Neural cell (in vitro differentiated cells): ENCODE measurements around the gene COX14.

ENCODE experiments used
- EZH2 ChIP-seq: fragments of 200-600, 300-800 bp; shearing (Covaris generic), sonication (generic); IDR thresholded peaks from 2 replicates; pipeline ENCODE4 v1.6.1; 2014; ENCODE audit warnings: antibody characterized with exemption, low read length, borderline replicate concordance, mild to moderate bottlenecking; ENCODE audit not compliant: insufficient read depth, poor library complexity, severe bottlenecking
- MXI1 ChIP-seq: fragments of 450-650 bp; conservative IDR thresholded peaks from 2 replicates; pipeline ENCODE4 v1.6.1; 2014; ENCODE audit warnings: antibody characterized with exemption, mild to moderate bottlenecking; ENCODE audit not compliant: poor library complexity, severe bottlenecking
- POLR2AphosphoS5 ChIP-seq: IDR thresholded peaks from 2 replicates; pipeline ENCODE4 v1.6.1; 2012
- TF ChIP-seq, protein P1 (sequence below): fragments of 450-650 bp; IDR thresholded peaks from 2 replicates; pipeline ENCODE4 v1.5.1; 2014; ENCODE audit warnings: antibody characterized with exemption, mild to moderate bottlenecking, moderate library complexity; ENCODE audit not compliant: poor library complexity, severe bottlenecking
- TF ChIP-seq, protein P2 (sequence below): IDR thresholded peaks from 2 replicates; pipeline ENCODE4 v1.6.1; 2012; ENCODE audit warnings: borderline replicate concordance

DNA sequence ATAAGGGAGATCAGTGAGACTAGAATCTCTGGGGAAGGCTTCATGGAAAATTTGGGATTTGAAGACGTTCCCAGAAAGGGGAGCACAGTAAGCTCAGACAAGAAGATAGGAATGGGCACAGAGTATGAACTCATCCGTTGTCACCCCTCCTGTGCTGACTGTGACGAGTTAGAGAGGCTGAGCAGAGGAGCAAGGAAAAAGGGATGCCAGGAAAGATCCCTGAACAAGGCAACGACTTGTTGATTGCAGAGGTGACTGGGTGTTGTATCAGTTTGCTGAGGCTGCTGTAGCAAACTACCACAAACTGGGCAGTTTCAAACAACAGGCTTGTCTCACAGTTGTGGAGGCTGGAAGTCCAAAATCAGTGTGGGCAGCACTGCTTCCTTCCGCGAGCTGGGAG lies 14.1 kb upstream of the COX14 start:
- TF ChIP-seq POLR2AphosphoS5: no peak
- TF ChIP-seq, protein P1, sequence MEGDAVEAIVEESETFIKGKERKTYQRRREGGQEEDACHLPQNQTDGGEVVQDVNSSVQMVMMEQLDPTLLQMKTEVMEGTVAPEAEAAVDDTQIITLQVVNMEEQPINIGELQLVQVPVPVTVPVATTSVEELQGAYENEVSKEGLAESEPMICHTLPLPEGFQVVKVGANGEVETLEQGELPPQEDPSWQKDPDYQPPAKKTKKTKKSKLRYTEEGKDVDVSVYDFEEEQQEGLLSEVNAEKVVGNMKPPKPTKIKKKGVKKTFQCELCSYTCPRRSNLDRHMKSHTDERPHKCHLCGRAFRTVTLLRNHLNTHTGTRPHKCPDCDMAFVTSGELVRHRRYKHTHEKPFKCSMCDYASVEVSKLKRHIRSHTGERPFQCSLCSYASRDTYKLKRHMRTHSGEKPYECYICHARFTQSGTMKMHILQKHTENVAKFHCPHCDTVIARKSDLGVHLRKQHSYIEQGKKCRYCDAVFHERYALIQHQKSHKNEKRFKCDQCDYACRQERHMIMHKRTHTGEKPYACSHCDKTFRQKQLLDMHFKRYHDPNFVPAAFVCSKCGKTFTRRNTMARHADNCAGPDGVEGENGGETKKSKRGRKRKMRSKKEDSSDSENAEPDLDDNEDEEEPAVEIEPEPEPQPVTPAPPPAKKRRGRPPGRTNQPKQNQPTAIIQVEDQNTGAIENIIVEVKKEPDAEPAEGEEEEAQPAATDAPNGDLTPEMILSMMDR: no peak
- TF ChIP-seq MXI1: no peak
- no peak for TF ChIP-seq EZH2
- TF ChIP-seq, protein P2, sequence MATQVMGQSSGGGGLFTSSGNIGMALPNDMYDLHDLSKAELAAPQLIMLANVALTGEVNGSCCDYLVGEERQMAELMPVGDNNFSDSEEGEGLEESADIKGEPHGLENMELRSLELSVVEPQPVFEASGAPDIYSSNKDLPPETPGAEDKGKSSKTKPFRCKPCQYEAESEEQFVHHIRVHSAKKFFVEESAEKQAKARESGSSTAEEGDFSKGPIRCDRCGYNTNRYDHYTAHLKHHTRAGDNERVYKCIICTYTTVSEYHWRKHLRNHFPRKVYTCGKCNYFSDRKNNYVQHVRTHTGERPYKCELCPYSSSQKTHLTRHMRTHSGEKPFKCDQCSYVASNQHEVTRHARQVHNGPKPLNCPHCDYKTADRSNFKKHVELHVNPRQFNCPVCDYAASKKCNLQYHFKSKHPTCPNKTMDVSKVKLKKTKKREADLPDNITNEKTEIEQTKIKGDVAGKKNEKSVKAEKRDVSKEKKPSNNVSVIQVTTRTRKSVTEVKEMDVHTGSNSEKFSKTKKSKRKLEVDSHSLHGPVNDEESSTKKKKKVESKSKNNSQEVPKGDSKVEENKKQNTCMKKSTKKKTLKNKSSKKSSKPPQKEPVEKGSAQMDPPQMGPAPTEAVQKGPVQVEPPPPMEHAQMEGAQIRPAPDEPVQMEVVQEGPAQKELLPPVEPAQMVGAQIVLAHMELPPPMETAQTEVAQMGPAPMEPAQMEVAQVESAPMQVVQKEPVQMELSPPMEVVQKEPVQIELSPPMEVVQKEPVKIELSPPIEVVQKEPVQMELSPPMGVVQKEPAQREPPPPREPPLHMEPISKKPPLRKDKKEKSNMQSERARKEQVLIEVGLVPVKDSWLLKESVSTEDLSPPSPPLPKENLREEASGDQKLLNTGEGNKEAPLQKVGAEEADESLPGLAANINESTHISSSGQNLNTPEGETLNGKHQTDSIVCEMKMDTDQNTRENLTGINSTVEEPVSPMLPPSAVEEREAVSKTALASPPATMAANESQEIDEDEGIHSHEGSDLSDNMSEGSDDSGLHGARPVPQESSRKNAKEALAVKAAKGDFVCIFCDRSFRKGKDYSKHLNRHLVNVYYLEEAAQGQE: no peak
